ENCODE data around the gene DERL2. TPM values are rescaled to one million over a fixed set of nuclear protein-coding genes. Genes with fewer than 3 reads are reported as not detected.

DERL2 gene
- total and polyA plus RNA-seq, 4 donors: 30.9 to 57.6 (median 52.4) TPM

GRCh38 chr17:5488752-5489151, 2.8 kb upstream of the DERL2 start:
- no peaks in the 10 kb centered on the region for H3K9me3 ChIP-seq (ENCODE audit: control insufficient read depth, low read length)
- no peak for DNase-seq
- 85% methylated on average over 8 of the region's 8 CpGs for WGBS, 2 donors
- H3K4me3 ChIP-seq (ENCODE audit: low read length in 2 of 2): no peak overlapping the region
- no peaks in the 10 kb centered on the region for H3K4me1 ChIP-seq (ENCODE audit: control insufficient read depth in 1 of 2, insufficient read depth in 2 of 2, low read length in 2 of 2)
- intact Hi-C loops (cut with DNase I): loop anchor here in 1 of 2 donors (5.0 kb wide), 1 partner anchor 94 kb away; the partner anchor contains the start of gene NLRP1
- no peak overlapping the region for H3K27ac ChIP-seq (ENCODE audit: low read depth in 1 of 2, low read length in 2 of 2)
- H3K27me3 ChIP-seq (ENCODE audit: control insufficient read depth in 1 of 2, insufficient read depth in 2 of 2, low read length in 1 of 2): no peaks in the 10 kb centered on the region
- H3K36me3 ChIP-seq (ENCODE audit: control insufficient read depth in 1 of 2, insufficient read depth in 2 of 2, low read length in 1 of 2): peaks cover 0 to 4% of the 10 kb centered on the region in 2 donors
- ATAC-seq (ENCODE audit: low FRiP score): no peak

- H3K36me3 ChIP-seq (ENCODE audit: control insufficient read depth in 1 of 2, insufficient read depth in 2 of 2, low read length in 1 of 2): peaks cover 0 to 4% of the 10 kb centered on the region in 2 donors
Measured at GRCh38 chr17:5486206-5487124, 487 bp upstream of the DERL2 start, which contains the start of gene MIS12. Gene MIS12, plus strand, starts transcription at chr17:5486566. Its CDS starts 2,297 bp downstream, at chr17:5488863.

GRCh38 chr17:5481451-5481850, 4.5 kb downstream of the DERL2 start:
- H3K9me3 ChIP-seq (ENCODE audit: control insufficient read depth, low read length): no peaks in the 10 kb centered on the region
- WGBS, 2 donors: 94 to 100% methylated on average over 4 of the region's 4 CpGs
- DNase-seq: no peak
- no peak overlapping the region for H3K4me3 ChIP-seq (ENCODE audit: low read length in 2 of 2)
- no peaks in the 10 kb centered on the region for H3K27me3 ChIP-seq (ENCODE audit: control insufficient read depth in 1 of 2, insufficient read depth in 2 of 2, low read length in 1 of 2)
- no peak overlapping the region for H3K27ac ChIP-seq (ENCODE audit: low read depth in 1 of 2, low read length in 2 of 2)
- no peak for ATAC-seq (ENCODE audit: low FRiP score)
- H3K4me1 ChIP-seq (ENCODE audit: control insufficient read depth in 1 of 2, insufficient read depth in 2 of 2, low read length in 2 of 2): no peaks in the 10 kb centered on the region
- intact Hi-C loops (cut with DNase I): no loop called here
- peaks cover 5 to 10% of the 10 kb centered on the region in 2 donors for H3K36me3 ChIP-seq (ENCODE audit: control insufficient read depth in 1 of 2, insufficient read depth in 2 of 2, low read length in 1 of 2)

More at GRCh38 chr17:5486206-5487124, 487 bp upstream of the DERL2 start, which contains the start of gene MIS12:
- Histone ChIP-seq H3K4me3 (ENCODE audit: low read length in 2 of 2) (peak within 1 kb of the TSS; percentile 62 to 86), H3K27me3 (ENCODE audit: control insufficient read depth in 1 of 2, insufficient read depth in 2 of 2, low read length in 1 of 2) (no peaks in the 10 kb centered on the region), H3K4me1 (ENCODE audit: control insufficient read depth in 1 of 2, insufficient read depth in 2 of 2, low read length in 2 of 2) (no peaks in the 10 kb centered on the region), H3K9me3 (ENCODE audit: control insufficient read depth, low read length) (no peaks in the 10 kb centered on the region), H3K27ac (ENCODE audit: low read depth in 1 of 2, low read length in 2 of 2) (peak within 1 kb of the TSS; percentile 71 to 99)
- 1% methylated on average over 64 to 77 of the region's 77 CpGs for WGBS, 2 donors
- DNase-seq: peak; percentile 99
- peak; percentile 97 for ATAC-seq (ENCODE audit: low FRiP score)
- intact Hi-C loops (cut with DNase I): loop anchor here (2.0 to 5.0 kb wide), 3 partner anchors 18 to 96 kb away; partner anchors contain the start of genes DHX33 (in 2 of the 2) and NLRP1 (in 1 of the 2)

- intact Hi-C loops (cut with DNase I): no loop called here
- 80 to 81% methylated on average over 6 of the region's 6 CpGs for WGBS, 2 donors
- Histone ChIP-seq H3K27me3 (ENCODE audit: control insufficient read depth in 1 of 2, insufficient read depth in 2 of 2, low read length in 1 of 2) (no peaks in the 10 kb centered on the region), H3K4me3 (ENCODE audit: low read length in 2 of 2) (no peak overlapping the region), H3K4me1 (ENCODE audit: control insufficient read depth in 1 of 2, insufficient read depth in 2 of 2, low read length in 2 of 2) (no peaks in the 10 kb centered on the region), H3K9me3 (ENCODE audit: control insufficient read depth, low read length) (no peaks in the 10 kb centered on the region), H3K36me3 (ENCODE audit: control insufficient read depth in 1 of 2, insufficient read depth in 2 of 2, low read length in 1 of 2) (peaks cover 5 to 10% of the 10 kb centered on the region in 2 donors), H3K27ac (ENCODE audit: low read depth in 1 of 2, low read length in 2 of 2) (no peak overlapping the region)
- DNase-seq (no peak), ATAC-seq (ENCODE audit: low FRiP score) (no peak)
Measured at GRCh38 chr17:5480962-5481361, 5.0 kb downstream of the DERL2 start.

- ATAC-seq (ENCODE audit: low FRiP score): no peak
Measured at GRCh38 chr17:5478992-5479391, 7.0 kb downstream of the DERL2 start.

GRCh38 chr17:5473906-5474305, 12.1 kb downstream of the DERL2 start:
- 86 to 89% methylated on average over 2 of the region's 2 CpGs for WGBS, 2 donors
- no peaks in the 10 kb centered on the region for H3K9me3 ChIP-seq (ENCODE audit: control insufficient read depth, low read length)
- H3K36me3 ChIP-seq (ENCODE audit: control insufficient read depth in 1 of 2, insufficient read depth in 2 of 2, low read length in 1 of 2): peaks cover 4 to 12% of the 10 kb centered on the region in 2 donors
- ATAC-seq (ENCODE audit: low FRiP score) (no peak), DNase-seq (no peak)
- H3K4me3 ChIP-seq (ENCODE audit: low read length in 2 of 2): no peak overlapping the region
- no peaks in the 10 kb centered on the region for H3K27me3 ChIP-seq (ENCODE audit: control insufficient read depth in 1 of 2, insufficient read depth in 2 of 2, low read length in 1 of 2)
- intact Hi-C loops (cut with DNase I): no loop called here
- H3K27ac ChIP-seq (ENCODE audit: low read depth in 1 of 2, low read length in 2 of 2): no peak overlapping the region
- no peaks in the 10 kb centered on the region for H3K4me1 ChIP-seq (ENCODE audit: control insufficient read depth in 1 of 2, insufficient read depth in 2 of 2, low read length in 2 of 2)

More at GRCh38 chr17:5478992-5479391, 7.0 kb downstream of the DERL2 start:
- Histone ChIP-seq H3K4me3 (ENCODE audit: low read length in 2 of 2) (no peak overlapping the region), H3K27ac (ENCODE audit: low read depth in 1 of 2, low read length in 2 of 2) (no peak overlapping the region), H3K36me3 (ENCODE audit: control insufficient read depth in 1 of 2, insufficient read depth in 2 of 2, low read length in 1 of 2) (peaks cover 10 to 11% of the 10 kb centered on the region in 2 donors), H3K9me3 (ENCODE audit: control insufficient read depth, low read length) (no peaks in the 10 kb centered on the region), H3K4me1 (ENCODE audit: control insufficient read depth in 1 of 2, insufficient read depth in 2 of 2, low read length in 2 of 2) (no peaks in the 10 kb centered on the region), H3K27me3 (ENCODE audit: control insufficient read depth in 1 of 2, insufficient read depth in 2 of 2, low read length in 1 of 2) (no peaks in the 10 kb centered on the region)
- intact Hi-C loops (cut with DNase I): no loop called here
- 90 to 93% methylated on average over 4 of the region's 4 CpGs for WGBS, 2 donors
- no peak for DNase-seq

GRCh38 chr17:5472511-5472910, 13.5 kb downstream of the DERL2 start:
- no peaks in the 10 kb centered on the region for H3K27me3 ChIP-seq (ENCODE audit: control insufficient read depth in 1 of 2, insufficient read depth in 2 of 2, low read length in 1 of 2)
- WGBS, 2 donors: 74 to 78% methylated on average over 3 of the region's 3 CpGs
- no peak for ATAC-seq (ENCODE audit: low FRiP score)
- H3K4me1 ChIP-seq (ENCODE audit: control insufficient read depth in 1 of 2, insufficient read depth in 2 of 2, low read length in 2 of 2): peaks cover 0 to 1% of the 10 kb centered on the region in 2 donors
- H3K36me3 ChIP-seq (ENCODE audit: control insufficient read depth in 1 of 2, insufficient read depth in 2 of 2, low read length in 1 of 2): peaks cover 0 to 10% of the 10 kb centered on the region in 2 donors
- no peak for DNase-seq
- no peaks in the 10 kb centered on the region for H3K9me3 ChIP-seq (ENCODE audit: control insufficient read depth, low read length)
- intact Hi-C loops (cut with DNase I): no loop called here
- H3K4me3 ChIP-seq (ENCODE audit: low read length in 2 of 2): no peak overlapping the region
- no peak overlapping the region for H3K27ac ChIP-seq (ENCODE audit: low read depth in 1 of 2, low read length in 2 of 2)

GRCh38 chr17:5468075-5468473, 17.9 kb downstream of the DERL2 start:
- intact Hi-C loops (cut with DNase I): loop anchor here (2.0 kb wide), 1 partner anchor 19 kb away; the partner anchor contains the start of genes DERL2 (in 2 of the 2) and MIS12 (in 2 of the 2)
- H3K4me3 ChIP-seq (ENCODE audit: low read length in 2 of 2): peak overlapping the region; percentile 61 to 80
- peaks cover 0 to 7% of the 10 kb centered on the region in 2 donors for H3K4me1 ChIP-seq (ENCODE audit: control insufficient read depth in 1 of 2, insufficient read depth in 2 of 2, low read length in 2 of 2)
- ATAC-seq (ENCODE audit: low FRiP score) (no peak), DNase-seq (no peak)
- no peaks in the 10 kb centered on the region for H3K27me3 ChIP-seq (ENCODE audit: control insufficient read depth in 1 of 2, insufficient read depth in 2 of 2, low read length in 1 of 2)
- no peaks in the 10 kb centered on the region for H3K9me3 ChIP-seq (ENCODE audit: control insufficient read depth, low read length)
- 0% methylated on average over 17 of the region's 17 CpGs for WGBS, 2 donors
- no peaks in the 10 kb centered on the region for H3K36me3 ChIP-seq (ENCODE audit: control insufficient read depth in 1 of 2, insufficient read depth in 2 of 2, low read length in 1 of 2)
- H3K27ac ChIP-seq (ENCODE audit: low read depth in 1 of 2, low read length in 2 of 2): no peak overlapping the region
